Right lobe of liver (tissue), 4 donors: ENCODE data around the gene P2RX3.

Experiments
- POLR2A ChIP-seq: fragments of 450-650 bp; IDR thresholded peaks from one replicate; pipeline ENCODE4 v1.6.1; 2017; ENCODE audit warnings: antibody characterized with exemption, mild to moderate bottlenecking
- TF ChIP-seq, protein P1 (sequence below), 4 donors: fragments of 200-600 bp in 3 of 4; fragments of 450-650 bp in 1 of 4; IDR thresholded peaks; one replicate each; pipeline versions ENCODE4 v1.5.1 to v1.8.0; 2016 to 2022; ENCODE audit warnings: antibody characterized with exemption in 4 of 4, mild to moderate bottlenecking in 2 of 4
- donor health status: DM: no; HTN: no; CAD: no.
- donor health status: DM: no; HTN: no; CAD: no.
- donor health status: DM: no; HTN: yes; CAD: no.

- TF ChIP-seq, protein P1, sequence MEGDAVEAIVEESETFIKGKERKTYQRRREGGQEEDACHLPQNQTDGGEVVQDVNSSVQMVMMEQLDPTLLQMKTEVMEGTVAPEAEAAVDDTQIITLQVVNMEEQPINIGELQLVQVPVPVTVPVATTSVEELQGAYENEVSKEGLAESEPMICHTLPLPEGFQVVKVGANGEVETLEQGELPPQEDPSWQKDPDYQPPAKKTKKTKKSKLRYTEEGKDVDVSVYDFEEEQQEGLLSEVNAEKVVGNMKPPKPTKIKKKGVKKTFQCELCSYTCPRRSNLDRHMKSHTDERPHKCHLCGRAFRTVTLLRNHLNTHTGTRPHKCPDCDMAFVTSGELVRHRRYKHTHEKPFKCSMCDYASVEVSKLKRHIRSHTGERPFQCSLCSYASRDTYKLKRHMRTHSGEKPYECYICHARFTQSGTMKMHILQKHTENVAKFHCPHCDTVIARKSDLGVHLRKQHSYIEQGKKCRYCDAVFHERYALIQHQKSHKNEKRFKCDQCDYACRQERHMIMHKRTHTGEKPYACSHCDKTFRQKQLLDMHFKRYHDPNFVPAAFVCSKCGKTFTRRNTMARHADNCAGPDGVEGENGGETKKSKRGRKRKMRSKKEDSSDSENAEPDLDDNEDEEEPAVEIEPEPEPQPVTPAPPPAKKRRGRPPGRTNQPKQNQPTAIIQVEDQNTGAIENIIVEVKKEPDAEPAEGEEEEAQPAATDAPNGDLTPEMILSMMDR (IDR thresholded peaks at IDR 0.05) = no peak
- no peak for TF ChIP-seq POLR2A
These were observed 6.4 kb upstream of the P2RX3 start for GRCh38 chr11:57331720-57332119.
